ENCODE data around the gene DRC1. TPM values are rescaled to one million over a fixed set of nuclear protein-coding genes. Genes with fewer than 3 reads are reported as not detected.

The DRC1 gene
- polyA plus RNA-seq, 1 donor from 2014 or later: 0.16 TPM

Other genes starting within 250 kb of the DRC1 start
- gene GAREM2, start 228.8 kb upstream of the DRC1 start, polyA plus RNA-seq: 3.2 and 3.9 TPM in 2 replicates
- 34.3 and 40.0 TPM in 2 replicates for gene HADHA, start 157.3 kb upstream of the DRC1 start, polyA plus RNA-seq
- gene HADHB, start 157.0 kb upstream of the DRC1 start, polyA plus RNA-seq: 30.1 and 30.5 TPM in 2 replicates
- gene SELENOI, start 55.8 kb upstream of the DRC1 start, polyA plus RNA-seq: 22.4 and 25.2 TPM in 2 replicates
- gene ADGRF3, start 55.1 kb upstream of the DRC1 start, polyA plus RNA-seq: 0.12 and 0.42 TPM in 2 replicates
- not detected in 2 replicates for gene OTOF, start 76.2 kb downstream of the DRC1 start, polyA plus RNA-seq
- not detected in 2 replicates for gene CIB4, start 239.4 kb downstream of the DRC1 start, polyA plus RNA-seq

Measured in neural cell (in vitro differentiated cells).